CD4-positive, alpha-beta T cell (primary cell): ENCODE data around the gene LPP. TPM values are rescaled to one million over a fixed set of nuclear protein-coding genes. Genes with fewer than 3 reads are reported as not detected.

ENCODE experiments used
- ATAC-seq: fragments of 200-7000 bp; cut with Tn5 transposase; one replicate; pipeline ENCODE4 v1.10.0; 2022; ENCODE audit warnings: mild to moderate bottlenecking; ENCODE audit not compliant: poor library complexity
- CTCF ChIA-PET: fragments of 350-600 bp; sonication (Branson Sonifier 250); formaldehyde crosslinking; loops from one replicate; lab custom pipeline; 2021; ENCODE audit warnings: antibody characterized with exemption, inconsistent platforms; lab: Charles Lee
- POLR2A ChIA-PET: fragments of 350-600 bp; sonication (Branson Sonifier 250); formaldehyde crosslinking; loops from one replicate; lab custom pipeline; 2021; ENCODE audit warnings: antibody characterized with exemption, inconsistent platforms; lab: Charles Lee
- DNase-seq, 14 experiments: peaks; one replicate each; pipeline ENCODE4 v3.0.0-alpha.2; 2013 to 2020; ENCODE audit warnings: mixed read lengths in 2 of 14
- H3K27ac ChIP-seq, 2 donors: one replicate each; pipeline versions ENCODE4 v1.5.1 to v1.7.0; 2013; ENCODE audit warnings: low read length in 2 of 2, low read depth in 1 of 2, mild to moderate bottlenecking in 1 of 2
- H3K27me3 ChIP-seq, 2 experiments: 1 replicate in 1 of 2; 2 replicates in 1 of 2; pipeline versions ENCODE4 v1.6.1 to v1.7.0; 2013; ENCODE audit warnings: low read length in 2 of 2, control low read depth in 1 of 2, mild to moderate bottlenecking in 1 of 2, moderate library complexity in 1 of 2; ENCODE audit not compliant: insufficient read depth in 2 of 2, control insufficient read depth in 1 of 2
- H3K36me3 ChIP-seq: one replicate; pipeline ENCODE4 v1.6.1; 2013; ENCODE audit warnings: low read length, control low read depth; ENCODE audit not compliant: insufficient read depth
- H3K4me1 ChIP-seq: one replicate; pipeline ENCODE4 v1.6.1; 2013; ENCODE audit warnings: low read length, control low read depth; ENCODE audit not compliant: insufficient read depth
- H3K4me3 ChIP-seq: one replicate; pipeline ENCODE4 v1.5.1; 2013; ENCODE audit warnings: mild to moderate bottlenecking, low read length, moderate library complexity
- H3K9me3 ChIP-seq, 2 experiments: 1 replicate in 1 of 2; 2 replicates in 1 of 2; pipeline versions ENCODE4 v1.6.1 to v1.7.0; 2013; ENCODE audit warnings: low read length in 2 of 2, mild to moderate bottlenecking in 2 of 2, control low read depth in 1 of 2, moderate library complexity in 1 of 2; ENCODE audit not compliant: control insufficient read depth in 1 of 2, insufficient read depth in 1 of 2
- H3K27ac Mint-ChIP-seq: one replicate; pipeline ENCODE4 v1.8.0; 2020; ENCODE audit warnings: mixed read lengths
- H3K27me3 Mint-ChIP-seq: one replicate; pipeline ENCODE4 v1.8.0; 2021; ENCODE audit warnings: mixed read lengths
- H3K36me3 Mint-ChIP-seq: one replicate; pipeline ENCODE4 v1.8.0; 2021; ENCODE audit warnings: low read depth, mixed read lengths
- H3K4me1 Mint-ChIP-seq: one replicate; pipeline ENCODE4 v1.8.0; 2021; ENCODE audit warnings: low read depth, mixed read lengths
- H3K4me3 Mint-ChIP-seq: one replicate; pipeline ENCODE4 v1.8.0; 2020; ENCODE audit warnings: mild to moderate bottlenecking, mixed read lengths
- H3K9me3 Mint-ChIP-seq: one replicate; pipeline ENCODE4 v1.8.0; 2020; ENCODE audit warnings: mixed read lengths
- CTCF ChIP-seq: fragments of 200-600 bp; IDR thresholded peaks from one replicate; pipeline ENCODE4 v1.8.0; 2022; ENCODE audit warnings: antibody characterized with exemption, mild to moderate bottlenecking
- intact Hi-C, 2 experiments: fragments of 100-400 bp; cut with DNase I in 1 of 2; cut with micrococcal nuclease in 1 of 2; formaldehyde crosslinking; loops; one replicate each; pipeline versions ENCODE4 v1.15.1 to v1.9.0; 2023 to 2025; cut with DNase I, micrococcal nuclease
- total RNA-seq, 174 experiments: library from RNA in 2 of 174; stranded (reverse) in 2 of 174; gene quantifications; one replicate each; pipeline ENCODE4 v1.2.3 and lab custom pipeline; 2021 to 2026

The LPP gene
- total RNA-seq, 2 experiments from 2014 or later = 45.6 to 45.9 TPM

GRCh38 chr3:188332085-188332484 is 178.1 kb downstream of the LPP start:
- Mint-ChIP-seq H3K4me1 (peaks cover 33% of the 10 kb centered on the region), H3K27ac (no peak overlapping the region), H3K9me3 (no peaks in the 10 kb centered on the region), H3K4me3 (no peak overlapping the region), H3K36me3 (no peaks in the 10 kb centered on the region), H3K27me3 (no peaks in the 10 kb centered on the region)
- Histone ChIP-seq H3K9me3 (no peaks in the 10 kb centered on the region), H3K4me1 (peaks cover 3% of the 10 kb centered on the region), H3K27me3 (no peaks in the 10 kb centered on the region), H3K27ac (no peak overlapping the region), H3K36me3 (no peaks in the 10 kb centered on the region), H3K4me3 (no peak overlapping the region)
- intact Hi-C loops = no loop called here
- POLR2A ChIA-PET = interaction anchor here (1.5 kb wide), 1 partner anchor 9 kb away, joined by 4 read pairs; no protein-coding TSS in a partner anchor
- ATAC-seq = no peak
- no peak for TF ChIP-seq CTCF
- no peak for DNase-seq
- CTCF ChIA-PET = interaction anchor here (1.6 kb wide), 2 partner anchors 10 to 25 kb away, joined by 3 read pairs; no protein-coding TSS in a partner anchor

- Mint-ChIP-seq H3K27me3 (no peaks in the 10 kb centered on the region), H3K4me3 (no peak overlapping the region), H3K9me3 (no peaks in the 10 kb centered on the region), H3K36me3 (no peaks in the 10 kb centered on the region), H3K27ac (no peak overlapping the region), H3K4me1 (peaks cover 34% of the 10 kb centered on the region)
- Histone ChIP-seq H3K4me3 (no peak overlapping the region), H3K9me3 (no peaks in the 10 kb centered on the region), H3K27me3 (no peaks in the 10 kb centered on the region), H3K36me3 (no peaks in the 10 kb centered on the region), H3K4me1 (peaks cover 7% of the 10 kb centered on the region), H3K27ac (no peak overlapping the region)
- ATAC-seq = no peak
- intact Hi-C loops = no loop called here
- no peak for TF ChIP-seq CTCF
- DNase-seq = peak in 1 of 14 experiments; percentile 8
- ChIA-PET CTCF (no interaction called here), POLR2A (no interaction called here)
Measured at GRCh38 chr3:188335656-188336055, 181.7 kb downstream of the LPP start.

GRCh38 chr3:188336178-188336577 is 182.2 kb downstream of the LPP start:
- Mint-ChIP-seq H3K4me3 (no peak overlapping the region), H3K36me3 (no peaks in the 10 kb centered on the region), H3K9me3 (no peaks in the 10 kb centered on the region), H3K27me3 (no peaks in the 10 kb centered on the region), H3K27ac (no peak overlapping the region), H3K4me1 (peaks cover 28% of the 10 kb centered on the region)
- DNase-seq = no peak
- H3K4me1 ChIP-seq = peaks cover 7% of the 10 kb centered on the region
- intact Hi-C loops = no loop called here
- ATAC-seq = no peak
- no peaks in the 10 kb centered on the region for H3K9me3 ChIP-seq
- no peak overlapping the region for H3K4me3 ChIP-seq
- TF ChIP-seq CTCF = no peak
- no peaks in the 10 kb centered on the region for H3K36me3 ChIP-seq
- CTCF ChIA-PET = no interaction called here
- no peak overlapping the region for H3K27ac ChIP-seq
- POLR2A ChIA-PET = no interaction called here
- no peaks in the 10 kb centered on the region for H3K27me3 ChIP-seq
